ENCODE measurements around the gene FOXL3.

DNA sequence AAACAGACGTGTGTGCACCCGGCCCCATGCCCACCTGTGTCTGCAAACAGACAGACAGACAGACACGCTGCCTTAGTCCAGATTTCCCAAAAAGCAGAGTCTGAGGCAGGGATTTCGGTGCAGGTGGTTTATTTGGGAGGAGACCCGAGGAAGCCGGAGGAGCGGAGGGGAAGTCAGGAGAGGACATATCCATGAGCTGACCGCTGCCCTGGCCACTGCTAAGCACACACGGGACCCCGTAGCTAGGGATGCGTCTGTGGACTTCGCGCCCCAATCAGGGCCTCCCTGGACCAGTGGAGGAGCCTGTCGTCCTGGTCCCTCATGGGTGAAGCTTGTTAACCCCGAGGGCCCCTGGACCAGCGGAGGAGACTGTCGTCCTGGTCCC is 47.6 kb downstream of the FOXL3 start:
- TF ChIP-seq, protein P1, sequence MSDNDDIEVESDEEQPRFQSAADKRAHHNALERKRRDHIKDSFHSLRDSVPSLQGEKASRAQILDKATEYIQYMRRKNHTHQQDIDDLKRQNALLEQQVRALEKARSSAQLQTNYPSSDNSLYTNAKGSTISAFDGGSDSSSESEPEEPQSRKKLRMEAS (IDR thresholded peaks at IDR 0.05), result no peak
- no peak for TF ChIP-seq YY1 (IDR thresholded peaks at IDR 0.05; ENCODE audit: low read depth)
- no peak for TF ChIP-seq FOXM1 (IDR thresholded peaks at IDR 0.05; ENCODE audit: borderline replicate concordance, low read depth)
- TF ChIP-seq, protein P2, sequence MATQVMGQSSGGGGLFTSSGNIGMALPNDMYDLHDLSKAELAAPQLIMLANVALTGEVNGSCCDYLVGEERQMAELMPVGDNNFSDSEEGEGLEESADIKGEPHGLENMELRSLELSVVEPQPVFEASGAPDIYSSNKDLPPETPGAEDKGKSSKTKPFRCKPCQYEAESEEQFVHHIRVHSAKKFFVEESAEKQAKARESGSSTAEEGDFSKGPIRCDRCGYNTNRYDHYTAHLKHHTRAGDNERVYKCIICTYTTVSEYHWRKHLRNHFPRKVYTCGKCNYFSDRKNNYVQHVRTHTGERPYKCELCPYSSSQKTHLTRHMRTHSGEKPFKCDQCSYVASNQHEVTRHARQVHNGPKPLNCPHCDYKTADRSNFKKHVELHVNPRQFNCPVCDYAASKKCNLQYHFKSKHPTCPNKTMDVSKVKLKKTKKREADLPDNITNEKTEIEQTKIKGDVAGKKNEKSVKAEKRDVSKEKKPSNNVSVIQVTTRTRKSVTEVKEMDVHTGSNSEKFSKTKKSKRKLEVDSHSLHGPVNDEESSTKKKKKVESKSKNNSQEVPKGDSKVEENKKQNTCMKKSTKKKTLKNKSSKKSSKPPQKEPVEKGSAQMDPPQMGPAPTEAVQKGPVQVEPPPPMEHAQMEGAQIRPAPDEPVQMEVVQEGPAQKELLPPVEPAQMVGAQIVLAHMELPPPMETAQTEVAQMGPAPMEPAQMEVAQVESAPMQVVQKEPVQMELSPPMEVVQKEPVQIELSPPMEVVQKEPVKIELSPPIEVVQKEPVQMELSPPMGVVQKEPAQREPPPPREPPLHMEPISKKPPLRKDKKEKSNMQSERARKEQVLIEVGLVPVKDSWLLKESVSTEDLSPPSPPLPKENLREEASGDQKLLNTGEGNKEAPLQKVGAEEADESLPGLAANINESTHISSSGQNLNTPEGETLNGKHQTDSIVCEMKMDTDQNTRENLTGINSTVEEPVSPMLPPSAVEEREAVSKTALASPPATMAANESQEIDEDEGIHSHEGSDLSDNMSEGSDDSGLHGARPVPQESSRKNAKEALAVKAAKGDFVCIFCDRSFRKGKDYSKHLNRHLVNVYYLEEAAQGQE (IDR thresholded peaks at IDR 0.05; ENCODE audit: low read depth), result no peak
- TF ChIP-seq TAF1 (IDR thresholded peaks at IDR 0.05; ENCODE audit: low read depth), result no peak
- no peak for TF ChIP-seq CEBPB (IDR thresholded peaks at IDR 0.05)
- no peak for TF ChIP-seq NFIC (IDR thresholded peaks at IDR 0.05)
